Stimulated activated CD4-positive, alpha-beta T cell treated with anti-CD3 and anti-CD28 coated beads, TNF-alpha, amount 100 ng/mL, for 1 hour (primary cell): ENCODE measurements around the gene SUSD5.
"Not testable (repeated sequence)": the region's sequence is repeated elsewhere in the genome, so short reads cannot be mapped to it uniquely, and the experiment has no call there.

Experiments
- DNase-seq, 3 donors: peaks; one replicate each; pipeline ENCODE4 v3.0.0-alpha.2; 2020; ENCODE audit warnings: low read depth in 3 of 3, low spot score in 1 of 3

The SUSD5 gene

DNA sequence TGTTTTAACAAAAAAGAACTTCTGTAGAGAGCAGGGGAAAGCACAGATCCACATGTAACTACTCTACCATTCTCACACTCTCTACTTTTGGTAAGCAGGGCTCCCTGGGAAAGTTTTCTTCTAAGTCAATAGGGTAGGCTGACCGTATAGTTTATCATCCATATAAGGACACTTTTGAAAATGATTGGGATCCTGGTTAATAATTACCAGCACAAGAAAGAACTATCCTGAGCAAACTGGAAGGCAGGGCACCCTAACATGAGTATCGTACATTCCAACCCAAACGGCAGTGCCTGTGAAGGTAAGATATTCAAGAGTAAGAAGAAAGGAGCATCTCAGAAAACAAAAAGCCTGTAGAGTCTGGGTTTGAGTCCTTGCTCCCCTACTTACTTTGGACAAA, 22.1 kb downstream of the SUSD5 start:
- no peak for DNase-seq

DNA sequence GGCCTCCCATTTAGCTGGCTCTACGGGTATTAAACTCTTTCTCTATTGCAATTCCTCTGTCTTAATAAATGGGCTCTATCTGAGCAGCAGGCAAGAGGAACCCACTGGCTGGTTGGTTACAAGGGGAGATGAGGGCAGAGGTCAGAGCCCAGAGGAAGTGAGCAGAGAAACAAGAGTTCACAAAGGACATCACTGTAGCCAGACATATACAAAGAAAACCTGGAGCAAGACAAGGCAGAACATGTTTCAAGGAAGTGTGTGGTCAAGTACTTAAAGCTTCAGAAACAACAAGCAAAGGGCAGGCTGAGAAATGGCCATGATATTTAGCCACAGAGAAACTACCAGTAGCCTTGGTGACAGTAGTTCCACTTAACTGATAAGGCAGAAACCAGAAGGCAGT, 24.3 kb downstream of the SUSD5 start:
- DNase-seq = no peak

DNA sequence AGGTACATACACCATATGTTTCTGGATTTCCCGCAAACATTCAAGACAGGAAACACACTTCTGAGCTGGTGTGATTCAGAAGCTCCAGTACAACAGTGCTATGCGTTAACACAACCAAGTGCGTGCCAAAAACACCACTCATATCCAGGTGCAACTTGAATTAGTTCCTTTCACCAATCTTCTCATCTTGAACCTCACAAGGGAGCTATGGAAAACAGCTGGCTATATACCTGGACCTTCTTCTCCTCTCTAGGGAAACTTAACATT, 31.3 kb downstream of the SUSD5 start:
- DNase-seq = no peak

DNA sequence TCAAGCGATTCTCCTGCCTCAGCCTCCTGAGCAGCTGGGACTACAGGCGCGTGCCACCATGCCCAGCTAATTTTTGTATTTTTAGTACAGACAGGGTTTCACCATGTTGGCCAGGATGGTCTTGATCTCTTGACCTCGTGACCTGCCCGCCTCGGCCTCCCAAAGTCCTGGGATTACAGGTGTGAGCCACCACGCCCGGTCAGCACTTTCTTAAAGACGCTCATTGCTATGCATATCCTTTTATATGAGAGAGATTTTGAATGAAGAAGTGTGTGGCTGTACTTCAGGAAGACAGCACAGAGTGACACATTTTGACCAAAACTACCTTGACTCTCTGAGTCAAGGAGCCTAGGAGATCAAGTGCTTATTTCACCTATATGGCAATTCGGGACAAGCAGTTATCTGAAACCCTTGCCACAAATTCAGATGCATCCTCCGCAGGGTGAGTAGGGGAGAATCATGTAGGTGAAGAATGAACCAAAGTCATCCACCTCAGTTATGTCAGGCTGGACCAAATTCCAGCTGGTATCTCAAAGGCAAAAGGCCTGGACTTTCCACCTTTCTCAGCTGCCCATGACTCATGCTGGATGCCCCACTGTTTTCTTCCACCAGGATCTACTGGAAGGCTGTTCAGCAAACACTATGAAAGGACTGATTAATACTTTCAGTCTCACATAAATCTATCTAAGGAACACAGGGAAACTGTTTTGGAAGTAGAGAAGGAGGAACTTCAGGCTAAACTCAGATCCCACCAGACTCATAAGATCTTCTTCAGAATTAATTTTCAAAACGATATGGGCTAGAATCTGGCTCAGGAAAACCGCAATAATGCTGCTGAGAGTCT, 31.9 kb downstream of the SUSD5 start:
- DNase-seq = no peak

DNA sequence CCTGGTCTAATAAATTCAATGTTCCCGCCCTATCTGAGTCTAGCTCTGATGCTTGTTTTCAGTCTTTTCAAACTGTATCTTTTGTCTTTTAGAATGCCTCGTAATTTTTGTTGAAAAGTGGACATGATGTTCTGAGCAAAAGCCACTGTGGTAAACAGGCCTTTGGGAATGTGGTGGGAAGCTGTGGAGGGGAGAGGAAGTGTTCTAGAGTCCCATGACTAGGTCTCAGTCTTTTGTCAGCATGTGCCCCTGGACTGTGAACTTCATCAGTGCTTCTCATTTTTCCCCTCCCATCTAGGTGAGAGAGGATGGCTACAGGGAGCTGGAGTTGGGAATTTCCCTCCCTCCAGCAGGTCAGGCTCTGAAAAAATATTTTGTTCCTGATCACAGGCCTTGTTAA, 33.7 kb downstream of the SUSD5 start:
- no peak for DNase-seq

DNA sequence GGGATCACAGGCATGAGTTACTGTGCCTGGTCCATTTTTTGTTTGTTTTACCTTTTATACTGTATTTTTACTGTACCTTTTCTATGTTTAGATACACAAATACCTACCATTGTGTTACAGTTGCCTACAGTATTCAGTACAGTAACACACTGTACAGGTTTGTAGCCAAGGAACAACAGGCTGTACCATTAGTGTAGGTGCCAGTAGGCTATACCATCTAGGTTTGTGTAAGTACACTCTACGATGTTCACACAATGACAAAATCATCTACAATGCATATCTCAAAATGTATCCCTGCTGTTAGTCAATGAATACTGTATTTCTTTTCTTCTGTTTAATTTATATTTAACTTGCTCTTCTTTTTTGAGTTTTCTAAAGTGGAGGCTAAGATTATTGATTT, 37.0 kb downstream of the SUSD5 start:
- not testable (repeated sequence) for DNase-seq

DNA sequence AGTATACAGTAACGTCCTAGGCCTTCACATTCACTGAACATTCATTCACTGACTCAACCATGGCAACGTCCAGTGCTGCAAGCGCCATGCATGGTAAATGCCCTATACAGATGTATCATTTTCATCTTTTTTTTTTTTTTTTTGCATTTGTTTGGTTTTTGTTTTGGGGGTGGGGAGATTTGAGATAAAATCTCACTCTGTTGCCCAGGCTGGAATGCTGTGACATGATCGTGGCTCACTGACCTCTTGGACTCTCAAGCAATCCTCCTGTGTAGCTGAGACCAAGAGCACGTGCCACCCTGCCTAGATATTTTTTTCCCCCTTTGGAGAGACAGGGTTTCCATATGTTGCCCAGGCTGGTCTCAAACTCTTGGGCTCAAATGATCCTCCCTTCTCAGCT, 37.4 kb downstream of the SUSD5 start:
- DNase-seq = no peak

DNA sequence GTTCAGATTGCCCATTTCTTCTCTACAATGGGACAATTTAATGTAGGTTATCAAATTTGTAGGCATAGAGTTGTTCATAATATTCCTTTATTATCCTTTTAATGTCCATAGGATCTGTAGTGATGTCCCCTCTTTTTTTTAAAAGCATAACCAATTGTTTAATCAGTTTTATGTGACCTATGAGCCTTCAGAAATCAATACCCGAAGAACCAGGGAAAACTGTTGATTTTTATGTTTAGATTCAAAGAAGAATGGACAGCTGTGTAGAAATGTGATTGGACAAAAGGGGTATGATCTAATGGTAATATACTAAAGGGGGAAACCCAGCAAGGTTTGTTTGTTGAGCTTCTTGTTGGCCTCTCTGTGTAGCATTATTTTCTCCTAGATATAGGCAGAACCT, 39.5 kb downstream of the SUSD5 start:
- DNase-seq = no peak

DNA sequence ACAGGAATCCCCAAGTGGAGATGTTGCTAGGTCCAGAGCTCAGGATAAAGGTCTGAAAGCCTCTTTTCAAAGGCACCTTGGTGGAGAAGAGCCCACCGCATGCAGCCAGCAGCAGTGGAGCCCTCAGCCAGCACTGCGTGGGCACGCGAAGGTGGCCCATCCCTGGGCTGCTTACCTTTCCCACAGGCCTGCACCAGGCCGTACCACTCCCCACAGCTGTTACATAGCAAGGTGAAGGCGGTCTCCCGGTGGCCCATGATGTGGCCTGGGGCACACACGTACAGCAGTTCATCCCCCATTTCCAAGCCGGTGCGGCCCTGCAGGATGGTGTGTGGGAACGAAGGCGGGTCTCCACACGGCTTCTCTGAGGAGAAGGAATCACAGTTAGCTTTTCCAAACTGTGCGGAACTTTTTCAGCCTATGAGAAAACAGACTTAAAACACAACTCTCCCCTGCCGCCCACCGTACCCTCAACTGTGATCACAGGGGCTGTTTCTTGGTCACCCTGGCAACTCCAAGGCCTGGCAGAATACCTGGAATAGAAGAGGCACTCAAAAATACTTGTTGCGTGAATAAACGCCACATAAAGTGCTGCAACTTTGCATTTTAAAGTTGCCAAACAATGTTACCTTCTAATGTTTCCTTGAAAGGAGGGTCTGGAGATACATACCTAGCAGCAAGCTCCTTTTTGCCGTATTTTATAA, 43.7 kb downstream of the SUSD5 start:
- no peak for DNase-seq

DNA sequence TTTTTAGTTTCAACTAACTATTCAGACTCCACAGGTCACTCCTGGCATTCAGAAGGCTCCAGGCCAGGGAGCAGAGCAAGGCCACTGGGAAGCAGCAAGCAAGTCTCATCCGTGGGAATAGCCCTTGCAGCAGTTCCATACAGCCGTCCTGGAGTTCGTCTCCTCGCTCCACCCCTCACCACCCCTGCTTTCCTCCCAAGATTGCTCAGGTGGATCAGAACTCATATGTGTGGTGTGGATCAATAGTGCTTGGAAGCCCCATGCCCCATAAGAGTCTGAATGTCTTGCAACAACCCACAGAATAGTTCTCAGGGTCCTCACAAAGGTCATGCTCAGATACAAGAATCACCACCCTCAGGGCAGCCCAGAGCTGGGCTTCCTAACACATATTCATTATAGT, 44.5 kb downstream of the SUSD5 start:
- no peak for DNase-seq

DNA sequence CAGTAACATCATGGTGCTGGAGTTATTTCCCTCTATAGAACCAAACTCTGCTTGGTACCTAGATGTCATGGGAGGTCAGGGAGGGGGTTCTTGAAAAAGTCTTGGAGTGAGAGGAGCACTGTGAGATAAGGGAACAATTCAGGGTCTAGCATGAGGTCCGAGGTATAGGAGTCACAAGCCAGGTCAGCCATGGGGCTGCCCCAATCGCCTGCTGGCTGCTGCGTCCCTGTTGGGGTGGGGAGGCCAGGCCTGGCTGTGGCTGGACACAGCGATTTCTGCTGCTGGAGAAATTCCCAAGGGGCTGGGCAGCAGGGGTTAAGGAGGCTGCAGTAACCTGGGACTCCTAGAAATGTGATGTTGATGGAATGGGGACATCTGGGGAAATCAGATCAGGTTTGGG, 44.9 kb downstream of the SUSD5 start:
- no peak for DNase-seq

DNA sequence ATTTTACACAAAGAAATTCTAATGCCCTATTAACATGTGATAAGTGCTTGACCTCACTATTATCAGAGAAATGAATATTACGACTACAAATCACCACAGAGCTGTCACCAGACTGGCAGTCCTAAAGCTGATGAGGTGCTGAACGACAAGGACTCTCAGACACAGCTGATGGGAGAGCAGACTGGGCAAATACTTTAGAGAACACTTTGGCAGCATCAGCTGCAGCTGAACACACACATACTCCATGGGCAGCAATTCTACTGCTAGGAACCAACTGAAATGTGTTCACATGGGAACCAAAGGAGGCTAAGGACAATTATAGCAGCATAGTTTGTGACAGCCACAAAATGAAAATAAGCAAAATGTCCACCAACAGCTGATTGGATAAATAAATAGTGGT, 45.5 kb downstream of the SUSD5 start:
- no peak for DNase-seq

DNA sequence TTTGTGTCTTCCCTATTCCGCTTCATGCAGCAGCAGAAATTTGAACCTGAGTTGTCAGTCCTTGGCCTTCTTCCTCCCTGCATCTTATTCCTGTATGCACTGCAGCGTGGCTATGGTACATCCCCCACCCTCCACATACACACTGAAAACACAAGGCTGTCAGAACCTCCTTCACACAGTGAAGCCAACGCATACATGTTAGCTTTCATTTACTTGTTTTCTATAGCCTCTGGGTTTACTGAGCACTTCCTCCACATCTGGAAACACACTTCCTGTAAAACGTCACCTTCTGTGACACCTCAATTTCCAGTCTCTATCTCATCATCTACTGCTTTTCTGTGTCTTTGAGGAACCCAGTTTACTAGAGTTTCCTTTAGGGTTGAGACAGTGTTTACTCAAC, 47.0 kb downstream of the SUSD5 start:
- no peak for DNase-seq

DNA sequence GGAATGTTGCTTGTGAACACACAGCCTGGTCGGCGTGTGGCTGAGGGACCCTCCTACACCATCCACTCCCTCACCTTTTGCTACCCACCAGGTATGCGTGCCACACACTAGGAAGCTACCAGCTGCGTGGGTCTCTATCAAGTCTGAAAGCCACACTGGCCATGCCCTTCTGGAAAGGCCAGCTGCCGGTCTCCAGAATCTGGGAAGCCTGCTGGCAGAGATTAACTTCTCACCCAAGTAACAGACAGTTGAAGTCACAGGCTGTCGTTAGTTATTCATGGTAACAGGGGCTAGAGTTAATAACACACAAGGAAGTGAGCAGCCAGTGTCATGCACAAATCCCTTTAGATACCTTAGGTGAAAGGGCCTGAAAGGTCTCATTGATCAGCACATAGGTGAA, 48.1 kb downstream of the SUSD5 start:
- DNase-seq = no peak

DNA sequence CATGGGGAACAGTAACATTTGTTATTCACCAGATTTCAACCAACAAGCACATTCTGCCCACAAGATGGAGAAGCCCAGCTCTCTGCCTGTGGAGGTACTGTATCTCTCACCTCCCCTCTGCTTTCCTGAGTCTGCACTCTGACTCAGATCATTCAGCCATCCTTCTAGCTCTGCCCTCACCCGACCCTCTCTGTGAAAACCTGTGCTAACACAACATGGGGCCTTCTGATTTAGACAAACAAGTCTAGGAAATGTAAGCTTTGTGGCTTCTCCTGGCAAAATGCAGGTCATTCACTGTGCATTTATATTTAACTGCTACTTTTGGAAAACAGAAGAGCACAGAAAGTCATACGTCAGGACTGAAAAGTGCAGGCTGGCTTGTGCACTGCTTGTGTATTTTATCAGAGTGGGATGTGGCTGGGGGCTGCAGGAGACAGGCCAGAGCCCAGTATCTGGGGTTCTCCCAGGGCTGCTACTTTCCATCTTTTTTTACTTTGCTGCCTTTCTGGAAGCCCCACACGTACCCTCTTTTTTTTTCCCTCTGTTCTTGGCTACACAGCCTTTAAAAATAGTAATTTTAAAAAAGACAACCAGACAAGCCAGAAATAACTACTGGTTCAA, 50.8 kb downstream of the SUSD5 start:
- no peak for DNase-seq

DNA sequence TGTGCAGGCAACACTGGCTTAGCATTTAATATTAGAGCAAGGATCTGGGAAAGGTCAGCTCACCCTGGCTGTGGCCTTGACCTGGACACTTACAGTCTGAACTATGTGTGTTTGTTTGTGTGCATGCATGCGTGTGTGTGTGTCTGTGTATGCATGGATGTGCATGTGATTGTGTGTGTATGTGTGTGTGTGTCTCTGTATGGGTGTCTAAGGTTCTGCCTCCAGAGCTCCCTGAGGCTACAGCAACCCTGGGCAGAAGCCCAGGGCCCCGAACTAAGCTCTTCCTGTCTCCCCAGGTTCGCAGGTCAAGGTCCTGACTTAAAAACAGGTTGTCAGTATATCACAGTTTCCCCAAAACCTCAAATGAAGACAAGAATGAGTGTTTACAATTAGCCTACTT, 51.3 kb downstream of the SUSD5 start:
- no peak for DNase-seq

DNA sequence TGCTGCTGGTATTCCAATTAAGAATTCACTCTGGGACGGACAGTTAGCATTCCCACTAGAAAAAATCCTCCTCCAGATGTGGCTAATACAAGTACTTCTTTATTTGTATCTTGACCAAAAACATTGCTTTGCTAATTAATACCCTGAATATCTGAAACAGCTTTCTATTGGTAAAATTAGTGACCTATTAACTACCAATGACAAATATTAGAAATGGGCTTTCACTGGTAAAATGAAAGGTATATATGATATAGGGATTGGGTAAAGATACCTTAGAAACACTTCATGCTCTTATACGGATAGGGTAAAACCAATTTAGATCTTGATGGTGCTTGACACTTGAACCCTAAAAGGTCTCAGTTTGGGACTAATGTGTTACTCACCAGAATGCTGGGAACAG, 52.5 kb downstream of the SUSD5 start:
- DNase-seq = no peak

DNA sequence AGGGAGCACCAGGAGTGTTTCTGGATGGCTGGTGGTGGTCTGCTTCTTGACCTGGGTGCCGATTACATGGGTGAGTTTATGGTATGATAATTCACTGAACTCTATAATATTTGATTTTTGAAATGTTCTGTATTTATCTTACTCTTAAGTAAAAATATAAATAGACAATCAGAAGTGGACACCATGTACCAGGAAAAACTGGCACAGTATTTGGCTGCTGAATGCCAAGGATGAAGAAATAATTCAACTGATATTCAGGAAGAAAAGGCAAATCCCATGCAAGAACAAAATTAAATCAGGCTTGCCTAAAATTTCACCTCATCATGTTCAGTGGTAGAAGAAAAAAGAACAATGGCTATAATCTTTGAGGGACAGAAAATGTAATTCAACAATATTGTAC, 53.2 kb downstream of the SUSD5 start:
- DNase-seq = no peak

DNA sequence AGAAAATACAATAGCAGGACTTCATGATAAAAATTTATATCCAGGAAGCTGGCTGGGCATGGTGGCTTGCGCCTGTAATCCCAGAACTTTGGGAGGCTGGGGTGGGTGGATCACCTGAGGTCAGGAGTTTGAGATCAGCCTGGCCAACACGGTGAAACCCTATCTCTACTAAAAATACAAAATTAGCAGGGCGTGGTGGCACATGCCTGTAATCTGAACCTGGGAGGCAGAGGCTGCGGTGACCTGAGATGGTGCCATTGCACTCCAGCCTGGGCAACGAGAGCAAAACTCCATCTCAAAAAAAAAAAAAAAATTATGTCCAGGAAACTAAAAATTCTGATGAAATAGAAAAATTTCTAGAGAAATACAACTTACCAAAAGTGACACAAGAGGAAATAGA, 56.0 kb downstream of the SUSD5 start:
- DNase-seq = not testable (repeated sequence)

DNA sequence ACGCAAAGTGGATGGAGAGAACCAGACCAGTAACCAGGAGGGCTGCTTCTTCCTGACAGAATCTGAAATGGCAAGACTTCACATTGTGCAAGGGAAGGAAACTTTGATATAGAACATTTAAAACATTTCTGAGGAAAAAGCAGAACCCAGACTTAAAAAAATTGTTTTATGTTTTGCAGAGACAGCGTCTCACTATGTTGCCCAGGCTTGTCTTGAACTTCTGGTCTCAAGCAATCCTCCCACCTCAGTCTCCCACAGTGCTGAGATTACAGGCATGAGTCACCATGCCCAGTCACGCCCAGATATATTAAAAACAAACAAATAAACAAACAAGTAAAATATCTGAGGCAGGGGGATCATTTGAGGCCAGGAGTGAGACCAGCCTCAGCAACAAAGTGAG, 58.6 kb downstream of the SUSD5 start:
- no peak for DNase-seq

DNA sequence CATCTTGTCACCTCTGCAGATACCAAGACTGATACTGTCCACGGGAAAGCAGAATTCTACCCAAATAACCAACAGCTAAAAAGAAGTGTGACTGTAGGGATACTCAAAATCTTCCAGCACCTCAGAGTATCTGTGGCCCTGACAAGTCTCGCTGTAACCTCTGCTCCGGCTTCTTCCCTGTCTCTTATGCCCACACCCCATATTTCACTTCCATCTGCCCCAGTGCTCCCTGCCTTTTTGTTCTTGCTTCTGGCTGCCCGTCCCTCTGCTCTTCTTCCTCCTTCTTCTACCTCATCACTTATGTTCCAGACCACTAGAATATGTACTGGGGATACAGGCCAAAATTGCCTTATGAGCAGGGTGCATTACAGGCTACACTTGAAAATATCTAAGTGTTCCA, 59.4 kb downstream of the SUSD5 start:
- no peak for DNase-seq

DNA sequence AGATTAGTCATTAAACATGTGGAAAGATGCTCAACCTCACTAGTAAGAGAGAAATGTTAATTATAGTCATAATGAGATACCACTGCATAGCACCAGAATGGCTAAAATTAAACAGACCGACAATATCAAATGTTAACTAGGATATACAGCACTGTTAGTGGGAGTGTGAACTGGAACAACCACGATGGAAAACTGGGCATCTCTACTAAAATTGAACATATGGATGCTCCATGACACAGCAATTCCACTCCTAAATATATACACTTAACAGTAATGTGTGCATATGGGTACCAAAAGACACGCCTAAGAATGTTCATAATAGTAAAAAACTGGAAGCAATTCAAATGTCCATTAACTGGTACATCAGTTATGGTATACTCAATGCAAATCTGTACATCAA, 63.3 kb downstream of the SUSD5 start:
- DNase-seq = no peak

DNA sequence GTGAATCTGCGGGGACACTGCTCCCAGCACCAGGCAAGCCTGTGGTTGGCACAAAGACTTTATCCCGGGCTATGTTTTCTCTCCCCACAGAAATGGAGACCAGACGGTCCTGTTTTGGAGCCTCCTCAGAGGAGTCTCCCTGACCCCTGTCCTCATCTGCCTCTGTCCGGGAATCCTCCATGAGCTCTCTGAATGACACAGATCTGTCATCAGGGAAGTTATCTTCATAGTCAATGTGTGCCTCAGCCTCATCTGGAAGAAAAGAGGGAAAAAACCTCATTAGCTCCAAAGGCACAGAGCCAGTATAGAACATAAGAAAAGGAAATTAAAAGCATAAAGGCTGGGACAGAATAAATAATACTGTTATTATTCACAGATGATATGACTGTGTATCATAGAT, 64.8 kb downstream of the SUSD5 start:
- no peak for DNase-seq
